ENCODE data around the gene BTBD9.

GRCh38 chr6:38400101-38400500, 239.6 kb downstream of the BTBD9 start:
- TF ChIP-seq CTCF (IDR thresholded peaks at IDR 0.05; ENCODE audit: insufficient read depth, low read depth, low read length) (no peak), EZH2 (IDR thresholded peaks at IDR 0.05; ENCODE audit: insufficient read depth, low read length) (no peak)
